ENCODE measurements around the gene ABL1.

DNA sequence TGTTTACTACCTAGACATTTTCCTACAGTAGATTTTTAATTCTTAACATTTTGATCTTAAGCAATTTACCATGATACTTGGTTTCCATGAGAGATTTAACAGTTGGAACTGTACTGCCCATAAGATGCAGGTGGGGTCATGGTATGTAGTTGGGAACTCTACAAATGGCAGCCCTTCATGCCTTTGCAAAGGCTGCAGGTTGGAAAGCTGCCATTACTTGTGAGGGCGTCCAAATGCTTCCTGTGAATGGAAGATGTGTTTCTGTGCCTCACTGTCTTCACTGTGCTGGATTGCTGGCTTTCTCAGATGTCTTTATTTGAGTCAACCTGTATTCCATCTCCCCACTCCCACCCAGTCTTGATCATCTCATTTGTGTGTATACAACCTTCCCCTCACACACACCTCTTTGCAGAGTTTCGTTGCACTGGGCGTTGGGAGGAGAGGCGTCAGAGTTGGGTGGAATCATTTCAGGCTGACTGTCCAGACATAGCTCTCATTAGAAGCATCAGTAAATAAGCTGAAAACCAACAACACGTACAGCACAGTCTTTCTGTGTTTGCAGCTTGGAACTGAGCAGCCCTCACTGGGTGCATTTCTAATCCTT lies 14.8 kb upstream of the ABL1 start:
- TF ChIP-seq, protein P1, sequence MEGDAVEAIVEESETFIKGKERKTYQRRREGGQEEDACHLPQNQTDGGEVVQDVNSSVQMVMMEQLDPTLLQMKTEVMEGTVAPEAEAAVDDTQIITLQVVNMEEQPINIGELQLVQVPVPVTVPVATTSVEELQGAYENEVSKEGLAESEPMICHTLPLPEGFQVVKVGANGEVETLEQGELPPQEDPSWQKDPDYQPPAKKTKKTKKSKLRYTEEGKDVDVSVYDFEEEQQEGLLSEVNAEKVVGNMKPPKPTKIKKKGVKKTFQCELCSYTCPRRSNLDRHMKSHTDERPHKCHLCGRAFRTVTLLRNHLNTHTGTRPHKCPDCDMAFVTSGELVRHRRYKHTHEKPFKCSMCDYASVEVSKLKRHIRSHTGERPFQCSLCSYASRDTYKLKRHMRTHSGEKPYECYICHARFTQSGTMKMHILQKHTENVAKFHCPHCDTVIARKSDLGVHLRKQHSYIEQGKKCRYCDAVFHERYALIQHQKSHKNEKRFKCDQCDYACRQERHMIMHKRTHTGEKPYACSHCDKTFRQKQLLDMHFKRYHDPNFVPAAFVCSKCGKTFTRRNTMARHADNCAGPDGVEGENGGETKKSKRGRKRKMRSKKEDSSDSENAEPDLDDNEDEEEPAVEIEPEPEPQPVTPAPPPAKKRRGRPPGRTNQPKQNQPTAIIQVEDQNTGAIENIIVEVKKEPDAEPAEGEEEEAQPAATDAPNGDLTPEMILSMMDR (IDR thresholded peaks at IDR 0.05), result no peak
- TF ChIP-seq POLR2A (IDR thresholded peaks at IDR 0.05), result no peak

All from esophagus squamous epithelium (tissue), 4 donors.